Vagina (tissue), 2 donors: ENCODE results near the gene WDR5B. TPM values are rescaled to one million over a fixed set of nuclear protein-coding genes. Genes with fewer than 3 reads are reported as not detected.

Experiments
- DNase-seq, 2 donors: peaks; one replicate each; pipeline ENCODE4 v3.0.0-alpha.2; 2017; ENCODE audit errors: extremely low spot score in 2 of 2
- H3K27ac ChIP-seq: fragments of 200-600 bp; sonication (generic); one replicate; pipeline ENCODE4 v1.5.1; 2019
- H3K27me3 ChIP-seq: fragments of 200-600 bp; sonication (generic); one replicate; pipeline ENCODE4 v1.5.1; 2019
- H3K36me3 ChIP-seq, 2 donors: fragments of 200-600 bp; sonication (generic); one replicate each; pipeline ENCODE4 v1.5.1; 2017 to 2019
- H3K4me1 ChIP-seq: fragments of 200-600 bp; sonication (generic); one replicate; pipeline ENCODE4 v1.5.1; 2019
- H3K4me3 ChIP-seq, 2 donors: fragments of 200-600 bp; sonication (generic); 1 replicate in 1 of 2; 2 replicates in 1 of 2; pipeline ENCODE4 v1.5.1; 2016 to 2019
- H3K9me3 ChIP-seq: fragments of 200-600 bp; sonication (generic); one replicate; pipeline ENCODE4 v1.5.1; 2019
- CTCF ChIP-seq, 3 experiments: fragments of 450-650 bp in 2 of 3; fragments of 200-600 bp in 1 of 3; sonication (generic) in 1 of 3; IDR thresholded peaks; one replicate each; pipeline ENCODE4 v1.5.1; 2017 to 2019; ENCODE audit warnings: antibody characterized with exemption in 3 of 3, mild to moderate bottlenecking in 2 of 3, moderate library complexity in 2 of 3
- POLR2A ChIP-seq, 2 donors: fragments of 450-650 bp; IDR thresholded peaks; one replicate each; pipeline ENCODE4 v1.6.1; 2017; ENCODE audit warnings: antibody characterized with exemption in 2 of 2, mild to moderate bottlenecking in 2 of 2, moderate library complexity in 2 of 2
- POLR2AphosphoS5 ChIP-seq, 2 donors: sonication (generic); formaldehyde crosslinking; IDR thresholded peaks; one replicate each; pipeline ENCODE4 v1.9.0; 2017; ENCODE audit warnings: antibody characterized with exemption in 2 of 2, mild to moderate bottlenecking in 2 of 2, low read depth in 1 of 2; ENCODE audit not compliant: insufficient read depth in 1 of 2
- intact Hi-C: fragments of 100-400 bp; cut with DNase I; formaldehyde crosslinking; loops from one replicate; pipeline ENCODE4 v1.15.1; 2023
- total RNA-seq: library from RNA; depleted of rRNA; stranded (reverse); fragments of >200 nt; gene quantifications from one replicate; pipeline ENCODE4 v1.2.3, GENCODE V29; 2016

Gene WDR5B
- 1.5 TPM for total RNA-seq

- Histone ChIP-seq H3K27ac (peak within 1 kb of the TSS; percentile 83), H3K36me3 (no peaks in the 10 kb centered on the region), H3K4me1 (peaks cover 27% of the 10 kb centered on the region), H3K9me3 (no peaks in the 10 kb centered on the region), H3K4me3 (peak within 1 kb of the TSS; percentile 56 to 64), H3K27me3 (no peaks in the 10 kb centered on the region)
- peak; percentile 99 to 100 for DNase-seq
- intact Hi-C loops: no loop called here
- TF ChIP-seq POLR2A (IDR thresholded peaks at IDR 0.05) (peak in 1 of 2 donors; percentile 62), POLR2AphosphoS5 (IDR thresholded peaks at IDR 0.05; ENCODE audit: insufficient read depth in 1 of 2, low read depth in 1 of 2) (peak; percentile 90 to 96), CTCF (IDR thresholded peaks at IDR 0.05) (peak in 1 of 3 experiments; percentile 14)
Measured at GRCh38 chr3:122415762-122416654, at the start of gene WDR5B. Gene WDR5B, minus strand, starts transcription at chr3:122416062. Its CDS starts 534 bp downstream, at chr3:122415528.

GRCh38 chr3:122464659-122465058 lies 48.8 kb upstream of the WDR5B start:
- Histone ChIP-seq H3K27me3 (no peaks in the 10 kb centered on the region), H3K27ac (no peak overlapping the region), H3K9me3 (no peaks in the 10 kb centered on the region), H3K36me3 (peaks cover 0 to 25% of the 10 kb centered on the region in 2 donors), H3K4me3 (no peak overlapping the region), H3K4me1 (peaks cover 8% of the 10 kb centered on the region)
- TF ChIP-seq POLR2A (IDR thresholded peaks at IDR 0.05): no peak
- no peak for TF ChIP-seq POLR2AphosphoS5 (IDR thresholded peaks at IDR 0.05; ENCODE audit: insufficient read depth in 1 of 2, low read depth in 1 of 2)
- no peak for TF ChIP-seq CTCF (IDR thresholded peaks at IDR 0.05)
- intact Hi-C loops: no loop called here
- DNase-seq: no peak

- H3K27ac ChIP-seq: no peak overlapping the region
- no peak for TF ChIP-seq POLR2A (IDR thresholded peaks at IDR 0.05)
- no peak for TF ChIP-seq CTCF (IDR thresholded peaks at IDR 0.05)
- no peak for TF ChIP-seq POLR2AphosphoS5 (IDR thresholded peaks at IDR 0.05; ENCODE audit: insufficient read depth in 1 of 2, low read depth in 1 of 2)
- DNase-seq: no peak
Measured at GRCh38 chr3:122462406-122462805, 46.5 kb upstream of the WDR5B start.

GRCh38 chr3:122461806-122462205 lies 45.9 kb upstream of the WDR5B start:
- Histone ChIP-seq H3K27me3 (no peaks in the 10 kb centered on the region), H3K4me1 (no peaks in the 10 kb centered on the region), H3K36me3 (peaks cover 0 to 46% of the 10 kb centered on the region in 2 donors), H3K27ac (no peak overlapping the region), H3K9me3 (no peaks in the 10 kb centered on the region), H3K4me3 (no peak overlapping the region)
- no peak for DNase-seq
- intact Hi-C loops: no loop called here
- no peak for TF ChIP-seq CTCF (IDR thresholded peaks at IDR 0.05)
- TF ChIP-seq POLR2A (IDR thresholded peaks at IDR 0.05): no peak
- TF ChIP-seq POLR2AphosphoS5 (IDR thresholded peaks at IDR 0.05; ENCODE audit: insufficient read depth in 1 of 2, low read depth in 1 of 2): no peak

More at GRCh38 chr3:122462406-122462805, 46.5 kb upstream of the WDR5B start:
- H3K9me3 ChIP-seq: no peaks in the 10 kb centered on the region
- H3K4me1 ChIP-seq: no peaks in the 10 kb centered on the region
- no peak overlapping the region for H3K4me3 ChIP-seq
- intact Hi-C loops: no loop called here
- H3K27me3 ChIP-seq: no peaks in the 10 kb centered on the region
- H3K36me3 ChIP-seq: peaks cover 0 to 44% of the 10 kb centered on the region in 2 donors

- no peak overlapping the region for H3K4me3 ChIP-seq
- H3K27ac ChIP-seq: no peak overlapping the region
- no peak for DNase-seq
- TF ChIP-seq CTCF (IDR thresholded peaks at IDR 0.05) (peak in 1 of 3 experiments; percentile 15), POLR2AphosphoS5 (IDR thresholded peaks at IDR 0.05; ENCODE audit: insufficient read depth in 1 of 2, low read depth in 1 of 2) (no peak), POLR2A (IDR thresholded peaks at IDR 0.05) (no peak)
- no peaks in the 10 kb centered on the region for H3K27me3 ChIP-seq
- peaks cover 0 to 37% of the 10 kb centered on the region in 2 donors for H3K36me3 ChIP-seq
- H3K9me3 ChIP-seq: no peaks in the 10 kb centered on the region
- no peaks in the 10 kb centered on the region for H3K4me1 ChIP-seq
- intact Hi-C loops: no loop called here
Measured at GRCh38 chr3:122458992-122459391, 43.1 kb upstream of the WDR5B start.
